NOMO-1 treated with DMSO at 0.1 percent for 48 hours (cell line): Measurements from ENCODE around the gene CDRT15L2.
"Not testable (repeated sequence)": the region's sequence is repeated elsewhere in the genome, so short reads cannot be mapped to it uniquely, and the experiment has no call there.

Experiments used
- DNase-seq: peaks from one replicate; lab custom pipeline; 2025; ENCODE audit not compliant: unreplicated experiment; lab: John Stamatoyannopoulos, UW

Gene CDRT15L2

DNA sequence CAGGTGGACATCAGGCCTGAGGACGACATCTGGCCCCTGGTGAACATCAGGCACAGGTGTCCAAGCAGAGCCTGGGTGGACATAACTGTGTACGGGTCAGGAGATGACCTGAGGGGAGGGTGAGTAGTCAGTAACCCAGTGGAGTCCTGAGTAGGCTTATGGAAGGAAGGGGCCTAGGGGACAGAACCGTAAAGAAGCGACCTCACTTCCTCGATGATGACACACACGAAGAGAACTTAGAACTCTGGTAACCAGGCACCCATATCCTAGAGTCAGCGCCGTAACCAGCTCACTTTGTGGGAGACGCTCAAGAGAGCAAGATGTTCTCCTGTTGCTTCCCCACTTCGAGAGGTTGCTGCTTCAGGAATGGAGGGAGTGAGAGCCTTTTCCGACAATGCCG is at the start of gene CDRT15L2:
TSS of gene CDRT15L2 (plus strand) at position 301 of the 400 bp plus-strand sequence. CDS start at position 321, 20 bp downstream.
- DNase-seq: not testable (repeated sequence)

GRCh38 chr17:20530104-20530503 is 49.4 kb upstream of the CDRT15L2 start:
- DNase-seq: not testable (repeated sequence)

- DNase-seq: not testable (repeated sequence)
Measured at GRCh38 chr17:20532544-20533090, 46.9 kb upstream of the CDRT15L2 start.

- not testable (repeated sequence) for DNase-seq
Measured at GRCh38 chr17:20533206-20533605, 46.3 kb upstream of the CDRT15L2 start.

DNA sequence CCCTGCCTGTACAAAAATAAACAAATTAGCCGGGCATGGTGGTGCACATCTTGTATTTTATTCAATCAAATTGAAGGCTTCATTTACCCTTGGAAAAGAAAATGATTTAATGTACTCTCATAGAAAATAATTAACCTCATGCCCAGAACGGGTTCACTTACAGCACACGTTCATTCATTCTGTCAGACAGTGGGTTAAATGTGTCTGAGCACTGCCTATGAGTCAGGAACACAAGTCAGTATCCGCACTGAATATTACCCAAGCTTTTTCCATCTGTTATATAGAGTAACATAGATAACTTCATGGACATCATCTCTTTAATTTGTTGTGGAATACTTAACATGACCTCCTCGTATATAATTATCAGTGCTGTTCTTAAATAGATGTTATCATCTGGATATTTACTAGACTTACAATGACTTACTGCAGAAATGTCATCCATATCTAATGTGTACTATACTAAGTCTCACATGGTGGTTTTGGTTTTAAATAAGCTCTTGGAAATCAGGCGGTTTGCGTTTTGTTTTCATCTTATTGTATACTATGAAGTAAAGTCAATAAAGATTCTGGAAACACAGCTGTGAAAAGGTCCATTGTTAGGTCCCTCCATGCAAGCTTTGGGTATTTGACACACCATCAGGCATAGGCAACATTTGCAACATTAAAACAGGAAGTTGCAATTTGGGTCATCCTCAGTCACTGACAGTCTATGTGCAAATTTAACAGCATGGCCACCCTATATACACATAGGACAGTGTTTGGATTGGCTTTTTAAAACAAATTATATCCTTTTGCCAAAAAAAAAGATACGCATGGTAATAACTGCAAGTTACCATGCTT is 44.6 kb upstream of the CDRT15L2 start:
- peak; percentile 64 for DNase-seq

DNA sequence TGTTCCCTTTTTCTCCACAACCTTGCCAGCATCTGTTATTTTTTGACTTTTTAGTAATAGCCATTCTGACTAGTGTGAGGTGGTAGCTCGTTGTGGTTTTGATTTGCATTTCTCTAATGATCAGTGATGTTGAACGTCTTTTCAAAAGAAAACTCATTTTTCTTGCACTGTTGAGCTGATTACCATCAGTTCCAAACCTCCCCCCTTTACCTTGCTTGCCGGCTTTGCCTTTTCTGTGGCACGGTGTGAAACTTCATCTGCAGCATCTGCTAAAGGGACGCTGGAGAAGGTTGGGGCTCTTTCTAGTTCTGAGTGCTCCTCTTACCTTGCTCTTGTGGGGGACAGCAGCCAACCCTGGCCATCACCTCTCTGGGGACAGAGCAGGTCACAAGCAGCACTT is 39.1 kb upstream of the CDRT15L2 start:
- DNase-seq: not testable (repeated sequence)

- not testable (repeated sequence) for DNase-seq
Measured at GRCh38 chr17:20540865-20541264, 38.7 kb upstream of the CDRT15L2 start.

GRCh38 chr17:20541853-20542546 is 37.5 kb upstream of the CDRT15L2 start:
- DNase-seq: not testable (repeated sequence)

DNA sequence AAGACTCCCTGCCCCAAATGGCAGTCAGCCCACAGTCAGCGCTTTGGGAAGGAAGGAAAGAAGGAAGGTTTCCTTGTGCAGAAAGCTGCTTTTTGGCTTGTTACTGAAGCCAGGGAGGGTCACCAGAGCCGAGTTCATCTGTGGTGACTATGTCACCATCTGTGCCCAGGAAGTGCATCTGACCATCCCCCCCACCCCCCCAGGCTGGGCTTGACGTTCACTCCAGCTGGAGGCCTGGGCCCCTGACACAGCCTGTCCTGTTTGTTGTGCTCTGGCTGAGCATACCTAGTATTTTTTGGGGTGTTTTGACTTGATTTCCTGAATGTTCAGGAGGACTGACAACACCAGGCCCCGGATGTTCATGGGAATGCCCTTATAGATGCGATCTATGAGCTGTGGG is 31.6 kb upstream of the CDRT15L2 start:
- not testable (repeated sequence) for DNase-seq

- DNase-seq: not testable (repeated sequence)
Measured at GRCh38 chr17:20552920-20553319, 26.6 kb upstream of the CDRT15L2 start.

DNA sequence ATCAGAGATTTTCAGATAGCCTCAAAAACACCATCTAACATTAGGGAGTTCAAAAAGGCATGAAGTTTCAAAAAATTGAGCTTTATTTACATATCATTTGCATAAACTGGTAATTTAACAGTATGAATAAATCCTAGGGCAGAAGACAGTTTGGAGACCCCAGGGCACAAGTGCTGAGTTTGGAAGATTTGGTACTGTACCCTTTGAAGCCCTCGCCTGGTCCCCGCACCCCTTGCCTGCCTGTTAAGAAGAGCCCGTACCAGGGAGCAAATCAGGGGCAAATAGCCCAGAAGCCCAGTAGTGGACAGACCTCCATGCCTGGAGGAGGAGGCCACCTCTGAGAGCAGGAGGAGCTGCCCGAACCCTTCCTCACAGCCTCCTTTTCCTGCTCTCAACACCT is 24.8 kb upstream of the CDRT15L2 start:
- not testable (repeated sequence) for DNase-seq

DNA sequence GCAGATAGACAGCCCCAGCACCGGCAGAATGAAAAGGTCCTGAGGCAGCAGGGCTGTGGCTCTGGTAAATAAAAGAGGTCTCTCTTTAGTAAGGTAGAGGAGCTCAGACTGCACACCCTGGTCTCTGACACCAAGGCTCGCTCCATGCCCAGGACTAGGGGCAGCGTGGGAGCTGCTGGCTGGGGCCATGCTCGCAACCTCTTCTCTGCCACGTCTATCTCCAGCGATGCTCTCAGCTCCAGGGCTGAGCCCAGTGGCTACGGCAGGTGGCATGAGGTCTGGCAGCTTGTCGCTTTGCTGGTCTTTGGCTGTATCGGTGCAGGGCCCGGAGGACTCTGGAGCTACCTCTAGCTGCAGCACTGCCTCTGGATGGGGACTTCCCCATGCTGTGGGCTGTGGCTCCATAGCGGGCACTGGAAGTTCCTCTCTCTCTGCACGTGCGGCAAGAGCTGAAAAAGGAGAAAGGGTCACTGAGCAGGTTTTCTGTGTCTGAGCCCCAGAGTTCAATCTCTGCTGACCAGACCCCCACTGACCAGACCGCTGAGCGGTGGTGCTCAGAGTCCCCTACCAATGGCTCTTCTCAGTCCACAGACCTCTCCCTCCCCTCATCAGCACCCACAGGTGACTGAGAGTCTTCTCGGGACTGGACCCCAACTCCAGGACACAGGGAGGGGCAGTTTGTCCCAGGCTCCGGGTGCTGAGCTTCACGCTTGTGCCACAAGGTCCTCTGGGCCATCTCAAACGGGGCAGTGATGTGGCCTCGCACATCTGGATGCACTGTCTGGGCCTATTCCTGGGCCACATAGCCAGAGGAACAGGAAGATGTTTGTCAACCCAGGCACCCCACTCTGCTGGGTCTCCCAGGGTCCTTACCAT is 24.2 kb upstream of the CDRT15L2 start:
- not testable (repeated sequence) for DNase-seq

DNA sequence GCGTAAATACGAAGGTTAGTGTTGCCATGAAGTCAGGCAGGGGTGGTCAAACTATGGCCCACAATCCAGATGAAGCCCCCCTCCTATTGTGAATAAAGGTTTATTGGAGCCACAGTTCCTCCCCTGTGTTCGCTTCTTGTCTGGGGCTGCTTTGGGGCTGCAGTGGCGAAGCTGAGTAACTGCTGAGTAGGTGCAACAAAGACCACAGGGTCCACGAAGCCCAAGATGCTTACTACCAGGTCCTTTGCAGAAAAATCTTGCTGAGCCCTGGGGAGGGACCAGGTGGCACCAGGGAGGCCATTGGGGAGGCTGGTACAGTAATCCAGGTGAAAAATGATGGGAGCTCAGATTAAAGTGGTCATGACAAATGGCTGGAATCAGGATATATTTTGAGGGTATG is 21.4 kb upstream of the CDRT15L2 start:
- not testable (repeated sequence) for DNase-seq

GRCh38 chr17:20559018-20559417 is 20.5 kb upstream of the CDRT15L2 start:
- not testable (repeated sequence) for DNase-seq

DNA sequence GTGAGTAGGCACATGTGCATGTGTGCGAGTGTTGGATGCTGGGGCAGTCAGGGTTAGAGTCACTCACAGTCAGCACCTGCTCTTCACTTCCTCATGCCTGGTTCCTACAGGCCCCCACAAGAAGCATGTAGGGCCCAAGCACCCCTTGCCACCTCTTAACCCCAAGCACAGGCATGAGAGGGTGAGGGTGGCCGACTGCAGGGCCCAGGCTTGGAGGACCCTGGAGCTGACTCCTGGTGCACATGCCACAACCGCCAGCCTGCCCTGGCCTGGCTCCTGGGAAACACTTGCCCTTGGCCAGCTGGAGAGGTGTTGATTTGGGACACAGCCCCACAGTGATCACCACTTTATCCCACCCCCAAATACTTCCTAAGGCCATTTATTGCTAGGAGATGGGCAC is 16.9 kb upstream of the CDRT15L2 start:
- no peak for DNase-seq

- DNase-seq: not testable (repeated sequence)
Measured at GRCh38 chr17:20565245-20565644, 14.3 kb upstream of the CDRT15L2 start.

- no peak for DNase-seq
Measured at GRCh38 chr17:20565711-20566110, 13.8 kb upstream of the CDRT15L2 start.

DNA sequence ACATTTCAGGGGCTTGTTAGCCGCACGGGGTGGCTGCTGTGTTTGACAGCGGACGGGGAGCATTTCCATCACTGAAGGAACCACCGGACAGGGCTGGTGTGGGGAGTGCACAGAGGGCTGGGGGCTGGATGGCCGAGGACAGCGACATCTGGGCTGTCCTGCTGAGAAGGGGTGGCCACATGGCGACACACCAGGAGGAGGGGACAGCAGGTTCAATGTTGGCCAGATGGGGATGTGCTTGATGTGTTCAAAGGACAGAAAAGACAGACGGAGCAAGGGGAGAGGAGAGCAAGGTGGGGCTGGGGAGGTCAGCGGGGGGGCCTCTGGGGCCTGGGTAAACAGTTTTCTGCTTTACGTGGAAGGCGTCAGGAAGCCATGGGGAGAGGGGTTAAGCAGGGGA is 12.8 kb upstream of the CDRT15L2 start:
- not testable (repeated sequence) for DNase-seq

DNA sequence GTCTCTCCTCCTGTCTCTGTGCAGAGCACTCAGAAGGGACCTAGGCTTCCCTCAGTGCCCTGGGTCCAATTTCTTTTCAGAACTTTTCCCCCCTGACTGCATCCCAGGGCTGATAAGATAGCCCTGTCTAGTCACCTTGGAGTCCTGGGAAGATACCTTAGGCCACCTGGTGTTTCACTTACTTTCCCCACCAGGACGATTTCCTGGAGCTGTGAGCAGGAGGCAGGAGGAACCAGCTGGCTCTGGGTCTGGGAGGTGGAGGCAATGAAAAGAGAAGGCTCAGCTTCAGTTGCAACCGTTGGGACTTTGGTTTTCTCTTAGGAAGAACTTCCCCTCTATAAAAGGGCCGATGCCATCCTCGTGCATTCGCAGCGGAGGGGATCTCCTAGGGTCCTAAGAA is 12.1 kb upstream of the CDRT15L2 start:
- not testable (repeated sequence) for DNase-seq

DNA sequence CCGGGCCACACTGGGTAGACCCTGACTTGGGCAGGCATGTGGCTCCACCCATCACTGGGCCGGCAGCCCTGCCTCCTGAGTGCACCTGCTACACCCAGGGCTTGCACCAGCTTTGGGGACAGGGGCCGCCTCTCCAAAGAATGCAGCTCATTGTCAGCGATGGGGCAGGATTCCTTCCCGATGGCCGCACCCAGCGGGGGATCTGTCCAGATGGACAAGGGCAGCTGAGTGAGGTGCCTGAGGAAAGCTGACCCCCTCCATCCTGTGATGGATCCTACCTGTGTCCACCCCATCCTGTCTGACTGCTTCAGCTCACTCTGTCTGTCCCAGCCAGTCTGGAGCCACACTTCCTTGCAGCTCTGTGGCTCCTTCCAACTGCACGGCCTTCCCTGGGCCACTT is 10.9 kb upstream of the CDRT15L2 start:
- DNase-seq: not testable (repeated sequence)

DNA sequence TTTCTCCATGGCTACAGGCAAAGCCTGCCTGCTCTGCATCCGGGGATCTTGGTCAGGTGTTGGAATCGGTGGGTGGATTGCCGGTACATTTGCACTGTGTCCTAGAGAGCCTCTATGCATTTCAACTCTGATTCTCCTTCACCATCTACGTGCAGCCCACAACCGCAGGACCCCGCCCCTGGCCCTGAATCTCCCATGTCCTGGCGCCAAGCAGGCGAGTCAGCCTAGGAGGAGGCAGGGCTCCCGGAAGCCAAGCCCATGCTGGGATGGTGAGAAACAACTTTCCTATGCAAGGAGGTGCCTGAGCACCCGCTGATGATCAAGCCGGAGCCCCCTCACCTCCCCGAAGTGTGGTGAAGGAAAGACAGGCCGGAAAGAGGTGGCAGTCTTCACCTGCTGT is 7.9 kb upstream of the CDRT15L2 start:
- DNase-seq: not testable (repeated sequence)
